DND-41 (cell line): ENCODE measurements around the gene LRP8.

ENCODE experiments used
- EZH2 ChIP-seq: IDR thresholded peaks from 3 replicates; pipeline ENCODE4 v1.6.1; 2012; ENCODE audit warnings: borderline replicate concordance, low read depth, mild to moderate bottlenecking, moderate library complexity, low read length, inconsistent platforms; ENCODE audit not compliant: severe bottlenecking
- TF ChIP-seq, protein P1 (sequence below): IDR thresholded peaks from 2 replicates; pipeline ENCODE4 v1.5.1; 2012; ENCODE audit warnings: borderline replicate concordance, low read length, moderate library complexity, mild to moderate bottlenecking; ENCODE audit not compliant: poor library complexity, severe bottlenecking; ENCODE audit errors: extremely low read depth

DNA sequence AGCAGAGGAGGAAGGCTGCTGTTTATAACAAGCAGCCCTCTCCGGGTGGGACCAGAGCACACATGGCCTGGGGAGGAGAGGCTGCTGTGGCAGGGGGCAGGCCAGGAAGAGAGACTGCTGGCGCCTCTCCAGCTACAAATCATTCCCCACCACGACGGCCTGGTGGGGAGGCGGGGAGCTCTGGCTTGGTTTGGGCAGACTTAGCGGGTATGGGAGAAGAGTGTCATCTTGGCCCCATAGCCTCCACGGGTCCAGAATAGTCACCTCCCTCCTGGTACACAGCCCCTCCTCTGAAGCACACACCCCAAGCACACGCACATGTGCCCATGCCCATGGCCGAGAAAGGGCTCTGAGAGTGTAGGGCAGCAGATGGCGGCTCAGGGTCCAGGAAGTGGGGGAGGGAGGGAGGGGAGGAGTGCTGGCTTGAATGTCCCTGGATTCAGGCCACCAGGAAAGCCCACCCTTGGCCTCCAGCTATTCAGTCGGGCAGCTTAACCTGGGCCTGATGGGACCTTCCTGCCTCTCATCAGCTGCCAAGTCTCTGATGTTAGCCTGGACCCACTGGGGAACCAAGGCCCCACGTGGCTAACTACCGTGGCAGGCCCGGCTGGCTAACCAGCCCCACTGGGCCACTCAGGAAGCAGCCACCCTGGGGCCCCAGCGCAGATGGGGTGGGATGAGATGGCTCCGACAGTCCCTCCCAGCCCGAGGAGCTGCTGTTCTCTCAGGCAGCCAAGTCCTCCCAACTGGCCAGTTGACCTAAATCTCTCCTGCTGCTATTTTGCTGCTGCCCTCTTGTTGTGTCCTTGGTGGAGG lies 10.9 kb downstream of the LRP8 start:
- TF ChIP-seq, protein P1, sequence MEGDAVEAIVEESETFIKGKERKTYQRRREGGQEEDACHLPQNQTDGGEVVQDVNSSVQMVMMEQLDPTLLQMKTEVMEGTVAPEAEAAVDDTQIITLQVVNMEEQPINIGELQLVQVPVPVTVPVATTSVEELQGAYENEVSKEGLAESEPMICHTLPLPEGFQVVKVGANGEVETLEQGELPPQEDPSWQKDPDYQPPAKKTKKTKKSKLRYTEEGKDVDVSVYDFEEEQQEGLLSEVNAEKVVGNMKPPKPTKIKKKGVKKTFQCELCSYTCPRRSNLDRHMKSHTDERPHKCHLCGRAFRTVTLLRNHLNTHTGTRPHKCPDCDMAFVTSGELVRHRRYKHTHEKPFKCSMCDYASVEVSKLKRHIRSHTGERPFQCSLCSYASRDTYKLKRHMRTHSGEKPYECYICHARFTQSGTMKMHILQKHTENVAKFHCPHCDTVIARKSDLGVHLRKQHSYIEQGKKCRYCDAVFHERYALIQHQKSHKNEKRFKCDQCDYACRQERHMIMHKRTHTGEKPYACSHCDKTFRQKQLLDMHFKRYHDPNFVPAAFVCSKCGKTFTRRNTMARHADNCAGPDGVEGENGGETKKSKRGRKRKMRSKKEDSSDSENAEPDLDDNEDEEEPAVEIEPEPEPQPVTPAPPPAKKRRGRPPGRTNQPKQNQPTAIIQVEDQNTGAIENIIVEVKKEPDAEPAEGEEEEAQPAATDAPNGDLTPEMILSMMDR = no peak
- no peak for TF ChIP-seq EZH2
